Activated T-helper 1 cell treated with anti-CD3 and anti-CD28 coated beads, Interleukin-12 subunit alpha, Interleukin-12 subunit beta, Interleukin-2, Interleukin-4 antibody, amounts not matched to agents 30 ng/mL and 10 ng/mL and 1 ng/mL, durations not matched to agents 14 hours and 24 hours and 36 hours (primary cell): ENCODE results near the gene MOSMO. TPM values are rescaled to one million over a fixed set of nuclear protein-coding genes. Genes with fewer than 3 reads are reported as not detected.
"Not testable (repeated sequence)": the region's sequence is repeated elsewhere in the genome, so short reads cannot be mapped to it uniquely, and the experiment has no call there.

ENCODE experiments used
- DNase-seq: peaks from one replicate; pipeline ENCODE4 v3.0.0; 2021; ENCODE audit warnings: low spot score
- H3K27ac Mint-ChIP-seq: one replicate; pipeline ENCODE4 v1.8.0; 2021; ENCODE audit warnings: mild to moderate bottlenecking, mixed read lengths
- H3K27me3 Mint-ChIP-seq: one replicate; pipeline ENCODE4 v1.8.0; 2022; ENCODE audit warnings: mild to moderate bottlenecking, moderate library complexity, mixed read lengths; ENCODE audit not compliant: insufficient read depth
- H3K36me3 Mint-ChIP-seq: one replicate; pipeline ENCODE4 v1.8.0; 2021; ENCODE audit warnings: low read depth, mixed read lengths
- H3K4me1 Mint-ChIP-seq: one replicate; pipeline ENCODE4 v1.8.0; 2021; ENCODE audit warnings: low read depth, mixed read lengths
- H3K4me3 Mint-ChIP-seq: one replicate; pipeline ENCODE4 v1.8.0; 2021; ENCODE audit warnings: mild to moderate bottlenecking, moderate library complexity, mixed read lengths
- H3K9me3 Mint-ChIP-seq: one replicate; pipeline ENCODE4 v1.8.0; 2021; ENCODE audit warnings: mixed read lengths
- intact Hi-C: fragments of 100-400 bp; cut with micrococcal nuclease; formaldehyde crosslinking; loops from one replicate; pipeline ENCODE4 v1.15.1; 2024
- total RNA-seq: library from RNA; stranded (reverse); gene quantifications from 2 replicates; pipeline ENCODE4 v1.2.3, GENCODE V29; 2022

The MOSMO gene
- total RNA-seq, 1 donor from 2014 or later = 12.7 TPM

DNA sequence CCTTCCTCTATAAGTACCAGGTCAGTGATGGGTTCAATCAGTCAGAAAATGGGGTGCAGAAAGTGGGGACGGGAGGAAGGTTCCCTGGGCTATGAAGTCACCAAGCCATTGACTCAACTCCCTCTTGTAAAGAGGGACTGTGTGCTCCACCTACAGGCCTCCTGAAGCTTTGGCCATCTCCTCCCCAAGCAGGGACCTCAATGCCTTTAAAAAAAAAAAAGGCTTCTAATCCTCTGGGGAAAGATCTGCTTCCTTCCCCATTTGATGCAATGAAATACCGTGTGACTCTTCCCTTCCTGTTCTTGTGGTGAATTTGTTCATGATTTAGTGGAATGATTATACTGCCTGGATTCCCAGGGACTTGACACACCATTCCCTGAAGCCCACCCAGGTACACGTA lies 115.2 kb downstream of the MOSMO start:
- Mint-ChIP-seq H3K36me3 (no peaks in the 10 kb centered on the region), H3K4me3 (no peak overlapping the region), H3K9me3 (no peaks in the 10 kb centered on the region), H3K27me3 (peaks cover 7% of the 10 kb centered on the region), H3K4me1 (no peaks in the 10 kb centered on the region), H3K27ac (peak overlapping the region; percentile 40)
- no peak for DNase-seq
- intact Hi-C loops = no loop called here

DNA sequence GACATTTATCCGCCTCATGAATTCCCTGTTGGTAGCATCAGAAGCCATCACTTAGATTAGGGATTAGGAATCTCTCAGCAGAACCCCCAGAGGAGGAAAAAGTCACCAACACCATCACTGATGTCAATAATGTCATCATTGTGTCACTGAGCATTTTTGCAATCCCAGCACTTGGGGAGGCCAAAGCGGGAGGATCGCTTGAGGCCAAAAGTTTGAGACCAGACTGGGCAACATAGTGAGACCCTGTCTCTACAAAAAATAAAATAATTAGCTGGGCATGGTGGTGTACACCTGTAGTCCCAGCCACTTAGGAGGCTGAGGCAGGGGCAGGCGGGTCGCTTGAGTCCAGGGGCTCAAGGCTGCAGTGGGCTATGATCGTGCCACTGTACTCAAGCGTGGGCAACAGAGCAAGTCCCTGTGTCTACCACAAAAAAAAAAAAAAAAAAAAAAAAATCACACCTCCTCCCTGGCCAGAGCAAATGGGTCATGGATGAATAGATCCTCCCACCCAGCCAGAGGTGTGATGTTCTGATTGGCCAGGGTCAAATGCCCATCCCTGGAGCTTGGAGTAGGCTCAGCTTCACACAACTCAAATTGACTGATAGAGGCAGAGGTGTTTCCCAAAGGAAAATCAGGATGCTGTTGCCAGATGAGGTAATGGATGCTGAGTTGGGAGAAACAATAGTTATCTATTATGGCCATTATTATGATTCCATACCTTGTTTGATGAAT lies 116.0 kb downstream of the MOSMO start:
- H3K27me3 Mint-ChIP-seq = peaks cover 7% of the 10 kb centered on the region
- H3K9me3 Mint-ChIP-seq = no peaks in the 10 kb centered on the region
- no peaks in the 10 kb centered on the region for H3K36me3 Mint-ChIP-seq
- no peak overlapping the region for H3K27ac Mint-ChIP-seq
- intact Hi-C loops = no loop called here
- no peak for DNase-seq
- no peak overlapping the region for H3K4me3 Mint-ChIP-seq
- H3K4me1 Mint-ChIP-seq = no peaks in the 10 kb centered on the region

GRCh38 chr16:22124583-22125284 lies 116.8 kb downstream of the MOSMO start:
- H3K9me3 Mint-ChIP-seq = no peaks in the 10 kb centered on the region
- no peak for DNase-seq
- peaks cover 11% of the 10 kb centered on the region for H3K27me3 Mint-ChIP-seq
- H3K36me3 Mint-ChIP-seq = no peaks in the 10 kb centered on the region
- intact Hi-C loops = no loop called here
- H3K4me1 Mint-ChIP-seq = no peaks in the 10 kb centered on the region
- no peak overlapping the region for H3K4me3 Mint-ChIP-seq
- no peak overlapping the region for H3K27ac Mint-ChIP-seq

- intact Hi-C loops = no loop called here
Measured at GRCh38 chr16:22126037-22126558, 118.2 kb downstream of the MOSMO start.

GRCh38 chr16:22128537-22128936 lies 120.6 kb downstream of the MOSMO start:
- H3K4me1 Mint-ChIP-seq, H3K27ac Mint-ChIP-seq, H3K27me3 Mint-ChIP-seq, DNase-seq, H3K4me3 Mint-ChIP-seq, H3K9me3 Mint-ChIP-seq, H3K36me3 Mint-ChIP-seq, intact Hi-C loops: not testable (repeated sequence)

More at GRCh38 chr16:22126037-22126558, 118.2 kb downstream of the MOSMO start:
- no peak for DNase-seq
- no peak overlapping the region for H3K27ac Mint-ChIP-seq
- no peaks in the 10 kb centered on the region for H3K9me3 Mint-ChIP-seq
- peaks cover 5% of the 10 kb centered on the region for H3K27me3 Mint-ChIP-seq
- H3K4me1 Mint-ChIP-seq = no peaks in the 10 kb centered on the region
- H3K4me3 Mint-ChIP-seq = no peak overlapping the region
- no peaks in the 10 kb centered on the region for H3K36me3 Mint-ChIP-seq

- H3K27ac Mint-ChIP-seq = no peak overlapping the region
- H3K4me1 Mint-ChIP-seq = no peaks in the 10 kb centered on the region
- intact Hi-C loops = no loop called here
- H3K27me3 Mint-ChIP-seq = peaks cover 4% of the 10 kb centered on the region
- H3K4me3 Mint-ChIP-seq = no peak overlapping the region
- H3K9me3 Mint-ChIP-seq = no peaks in the 10 kb centered on the region
- no peaks in the 10 kb centered on the region for H3K36me3 Mint-ChIP-seq
- DNase-seq = no peak
Measured at GRCh38 chr16:22130528-22130927, 122.6 kb downstream of the MOSMO start.

DNA sequence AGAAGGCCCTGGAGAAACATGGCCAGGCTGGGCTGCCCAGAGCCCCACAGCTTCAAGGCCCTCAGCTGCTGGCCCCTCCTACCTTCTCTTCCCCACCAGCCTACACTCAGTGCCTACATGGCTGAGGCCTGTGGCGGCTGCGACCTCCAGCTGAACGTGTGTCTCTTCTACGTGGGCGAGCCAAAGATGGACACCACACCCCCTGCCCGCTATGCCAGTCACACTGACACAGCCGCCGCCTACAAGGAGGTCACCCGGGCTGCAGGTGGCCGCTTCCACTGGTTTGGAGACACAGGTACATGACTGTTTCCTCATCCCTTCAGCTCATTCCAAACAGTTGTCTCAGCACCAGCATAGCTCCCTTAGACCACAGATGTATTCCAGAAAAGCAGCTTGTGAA lies 124.9 kb downstream of the MOSMO start:
- Mint-ChIP-seq H3K4me1 (no peaks in the 10 kb centered on the region), H3K27ac (no peak overlapping the region), H3K4me3 (no peak overlapping the region), H3K27me3 (peaks cover 8% of the 10 kb centered on the region), H3K36me3 (no peaks in the 10 kb centered on the region), H3K9me3 (no peaks in the 10 kb centered on the region)
- intact Hi-C loops = no loop called here
- DNase-seq = no peak

Other genes with a start within 250 kb of the MOSMO start
- 247 and 248 TPM in 2 replicates for gene NPIPB4, start 150.4 kb upstream of the MOSMO start, total RNA-seq
- 235 and 260 TPM in 2 replicates for gene UQCRC2, start 54.8 kb upstream of the MOSMO start, total RNA-seq
- gene PDZD9, start 7.0 kb upstream of the MOSMO start, total RNA-seq = not detected in 2 replicates
- 0.10 and 0.24 TPM in 2 replicates for gene VWA3A, start 84.4 kb downstream of the MOSMO start, total RNA-seq
- gene SDR42E2, start 154.4 kb downstream of the MOSMO start, total RNA-seq = not detected in 2 replicates
- 28.3 and 30.5 TPM in 2 replicates for gene EEF2K, start 198.2 kb downstream of the MOSMO start, total RNA-seq